GM10266 (cell line): Measurements from ENCODE around the gene C14orf132.

ENCODE experiments used
- DNase-seq: peaks from one replicate; pipeline ENCODE4 v3.0.0; 2012; ENCODE audit errors: extremely low spot score
- CTCF ChIP-seq: IDR thresholded peaks from 2 replicates; pipeline ENCODE4 v1.5.1; 2012; ENCODE audit warnings: mild to moderate bottlenecking, low read depth; ENCODE audit not compliant: control insufficient read depth, insufficient read depth; ENCODE audit errors: missing control alignments

C14orf132 gene

GRCh38 chr14:96079066-96079465, 39.9 kb downstream of the C14orf132 start:
- TF ChIP-seq CTCF: no peak
- no peak for DNase-seq

GRCh38 chr14:96080571-96080970, 41.4 kb downstream of the C14orf132 start:
- DNase-seq: no peak
- no peak for TF ChIP-seq CTCF

- no peak for TF ChIP-seq CTCF
- DNase-seq: no peak
These were observed 42.1 kb downstream of the C14orf132 start for GRCh38 chr14:96081224-96081623.

GRCh38 chr14:96081767-96082400, 42.7 kb downstream of the C14orf132 start:
- no peak for TF ChIP-seq CTCF
- no peak for DNase-seq

GRCh38 chr14:96082420-96083300, 43.5 kb downstream of the C14orf132 start:
- no peak for TF ChIP-seq CTCF
- DNase-seq: no peak

- TF ChIP-seq CTCF: no peak
- no peak for DNase-seq
These were observed 44.6 kb downstream of the C14orf132 start for GRCh38 chr14:96083667-96084320.
